Esophagus mucosa (tissue), 1 donor: ENCODE results near the gene MTOR. TPM values are rescaled to one million over a fixed set of nuclear protein-coding genes. Genes with fewer than 3 reads are reported as not detected.
"Not testable (repeated sequence)": the region's sequence is repeated elsewhere in the genome, so short reads cannot be mapped to it uniquely, and the experiment has no call there.

Experiments
- ATAC-seq: fragments of 200-7000 bp; cut with Tn5 transposase; one replicate; pipeline ENCODE4 v1.9.1; 2020
- total RNA-seq: library from RNA; stranded (reverse); gene quantifications from one replicate; pipeline ENCODE4 v1.2.4, GENCODE V29; 2023
- donor health status: DM: yes; HTN: yes; CAD: no.

MTOR gene
- total RNA-seq, result 24.0 TPM

DNA sequence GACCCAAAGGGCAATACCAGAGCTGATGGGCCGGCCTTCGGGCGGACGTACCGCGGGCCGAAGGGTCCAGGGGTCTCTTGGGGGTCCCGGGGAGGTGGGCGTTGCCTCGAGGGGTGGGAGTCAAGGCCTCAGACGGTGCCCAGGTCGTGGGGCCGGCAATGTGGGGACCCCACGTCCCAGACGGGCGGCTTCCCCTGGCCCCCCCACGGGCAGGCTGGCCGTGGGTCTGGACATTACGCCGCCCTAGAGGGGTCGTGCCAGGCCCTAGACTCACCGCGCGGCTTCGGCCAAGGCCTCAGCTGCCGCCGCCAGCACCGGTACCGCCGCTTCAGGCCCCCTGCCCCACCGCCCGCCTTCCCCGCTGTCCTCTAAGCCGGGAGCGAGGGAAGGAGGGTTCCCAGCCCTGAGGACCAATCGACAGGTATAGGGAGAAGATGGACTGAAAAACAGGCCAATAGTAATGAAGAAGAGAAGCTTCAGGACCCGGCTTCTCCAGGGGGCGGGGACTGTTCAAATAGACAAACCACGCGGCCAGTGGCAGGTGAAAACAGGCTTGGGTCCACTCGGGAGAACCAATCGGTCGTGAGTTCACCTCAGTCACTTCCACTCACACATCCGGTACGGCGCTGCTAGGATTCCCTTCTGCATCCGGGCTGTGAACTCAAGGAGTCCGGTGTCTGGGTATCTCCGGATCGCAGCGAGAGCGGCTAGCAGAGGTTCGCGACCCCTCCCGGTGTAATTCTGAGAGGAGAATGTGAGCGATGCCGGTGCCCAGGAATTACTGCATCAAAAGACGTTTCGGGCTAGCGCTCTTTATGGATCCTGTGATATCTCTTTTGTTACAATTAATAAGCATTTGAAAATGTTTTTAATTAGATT is at the start of gene MTOR:
Gene MTOR, minus strand, starts transcription at position 381 of the 879 bp plus-strand sequence. CDS start 3,142 bp downstream, outside the sequence.
- peak; percentile 99 for ATAC-seq

DNA sequence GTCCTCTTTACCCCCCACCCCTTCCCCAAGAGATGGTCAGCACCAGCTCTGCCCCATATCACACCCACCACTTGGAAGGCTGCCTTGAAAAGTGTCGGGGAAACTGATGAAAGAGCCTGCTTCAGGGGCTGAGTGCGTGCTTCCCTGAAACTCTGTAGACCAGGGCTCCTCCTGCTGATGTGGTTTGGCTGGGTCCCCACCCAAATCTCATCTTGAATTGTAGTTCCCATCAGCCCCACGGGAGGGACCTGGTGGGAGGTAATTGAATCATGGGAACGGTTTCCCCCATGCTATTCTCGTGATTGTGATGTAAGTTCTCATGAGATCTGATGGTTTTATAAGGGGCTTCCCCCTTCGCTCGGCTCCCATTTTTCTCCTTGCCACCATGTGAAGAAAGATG is 47.0 kb upstream of the MTOR start:
- no peak for ATAC-seq

GRCh38 chr1:11308699-11309224 is 46.4 kb upstream of the MTOR start:
- no peak for ATAC-seq

DNA sequence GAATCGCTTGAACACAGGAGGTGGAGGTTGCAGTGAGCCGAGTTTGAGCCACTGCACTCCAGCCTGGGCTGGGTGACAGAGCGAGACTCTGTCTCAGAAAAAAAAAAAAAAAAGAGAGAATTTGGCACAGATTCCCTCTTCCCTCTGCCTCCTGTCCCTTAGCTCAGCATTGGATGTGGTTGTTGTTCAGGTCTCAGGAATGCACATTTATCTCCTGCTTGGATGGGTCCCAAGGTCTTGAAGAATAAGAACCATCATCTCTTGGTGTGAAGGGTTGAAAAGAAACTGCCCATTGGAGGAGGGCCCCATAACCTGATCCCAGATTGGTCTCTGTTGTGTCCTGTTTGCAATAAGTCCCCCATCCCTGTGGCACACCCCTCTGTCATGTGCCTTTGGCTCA is 45.5 kb upstream of the MTOR start:
- no peak for ATAC-seq

DNA sequence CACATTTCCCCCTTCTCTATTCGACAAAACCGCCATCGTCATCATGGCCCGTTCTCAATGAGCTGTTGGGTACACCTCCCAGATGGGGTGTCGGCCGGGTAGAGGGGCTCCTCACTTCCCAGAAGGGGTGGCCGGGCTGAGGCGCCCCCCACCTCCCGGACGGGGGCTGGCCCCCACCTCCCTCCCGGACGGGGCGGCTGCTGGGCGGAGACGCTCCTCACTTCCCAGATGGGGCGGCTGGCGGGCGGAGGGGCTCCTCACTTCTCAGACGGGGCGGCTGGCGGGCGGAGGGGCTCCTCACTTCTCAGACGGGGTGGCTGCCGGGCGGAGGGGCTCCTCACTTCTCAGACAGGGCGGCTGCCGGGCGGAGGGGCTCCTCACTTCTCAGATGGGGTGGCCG is 43.2 kb upstream of the MTOR start:
- ATAC-seq, result not testable (repeated sequence)

GRCh38 chr1:11302366-11302765 is 40.0 kb upstream of the MTOR start:
- no peak for ATAC-seq

- no peak for ATAC-seq
Measured at GRCh38 chr1:11301601-11302000, 39.2 kb upstream of the MTOR start.

GRCh38 chr1:11299225-11299574 is 36.8 kb upstream of the MTOR start:
- no peak for ATAC-seq

GRCh38 chr1:11298390-11299224 is 36.3 kb upstream of the MTOR start:
- ATAC-seq, result no peak

- not testable (repeated sequence) for ATAC-seq
Measured at GRCh38 chr1:11297774-11298173, 35.4 kb upstream of the MTOR start.

- no peak for ATAC-seq
Measured at GRCh38 chr1:11295905-11296304, 33.6 kb upstream of the MTOR start.

- no peak for ATAC-seq
Measured at GRCh38 chr1:11294951-11295350, 32.6 kb upstream of the MTOR start.

DNA sequence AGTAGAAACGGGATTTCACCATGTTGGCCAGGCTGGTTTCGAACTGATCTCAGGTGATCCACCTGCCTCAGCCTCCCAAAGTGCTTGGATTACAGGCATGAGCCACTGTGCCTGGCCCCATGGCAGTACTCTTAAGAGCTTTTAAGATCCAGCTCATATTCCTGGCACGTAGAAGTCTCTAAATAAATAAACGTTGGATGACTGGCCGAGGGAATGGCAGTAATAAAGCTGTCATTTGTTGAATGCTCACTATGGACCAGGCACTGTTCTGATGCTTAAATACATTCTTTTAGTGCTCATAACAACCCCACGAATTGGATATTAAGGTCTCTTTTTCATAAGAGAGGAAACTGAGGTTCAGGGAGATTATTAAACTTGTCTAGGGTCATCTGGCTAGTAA is 31.5 kb upstream of the MTOR start:
- ATAC-seq, result no peak

DNA sequence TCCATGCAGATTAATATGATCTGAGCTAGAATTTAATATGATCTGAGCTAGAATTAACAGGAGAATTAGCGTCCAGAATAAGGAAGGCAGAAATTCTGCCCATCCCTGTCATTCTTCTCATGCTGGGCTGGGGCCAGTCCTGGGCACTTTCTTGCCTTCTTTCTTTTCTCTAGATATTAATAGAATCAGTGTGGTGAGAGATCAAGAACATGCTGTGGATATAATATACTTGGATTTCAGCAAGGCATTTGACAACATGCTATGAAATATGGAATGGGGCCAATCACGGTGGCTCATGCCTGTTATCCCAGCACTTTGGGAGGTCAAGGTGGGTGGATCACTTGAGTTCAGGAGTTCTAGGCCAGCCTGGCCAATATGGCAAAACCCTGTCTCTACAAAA is 28.7 kb upstream of the MTOR start:
- no peak for ATAC-seq

DNA sequence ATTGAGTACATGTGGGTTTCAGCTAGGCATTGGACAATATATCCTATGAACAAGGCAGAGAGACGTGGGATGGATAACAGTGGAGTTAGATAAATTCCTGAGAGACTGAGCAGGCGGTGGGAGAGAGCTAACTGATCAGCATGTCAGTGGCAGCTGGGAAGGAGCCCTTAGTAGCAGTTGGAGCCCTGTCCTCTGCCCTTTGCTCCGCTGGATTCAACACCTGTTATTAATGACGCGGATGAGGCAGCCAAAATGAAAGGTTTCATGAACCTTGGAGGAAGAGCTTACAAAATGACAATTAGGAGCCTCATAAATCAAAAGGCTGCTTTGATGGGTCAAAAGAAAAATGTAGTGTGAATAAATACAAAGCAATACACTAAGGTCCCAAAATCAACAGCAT is 26.7 kb upstream of the MTOR start:
- ATAC-seq, result no peak

DNA sequence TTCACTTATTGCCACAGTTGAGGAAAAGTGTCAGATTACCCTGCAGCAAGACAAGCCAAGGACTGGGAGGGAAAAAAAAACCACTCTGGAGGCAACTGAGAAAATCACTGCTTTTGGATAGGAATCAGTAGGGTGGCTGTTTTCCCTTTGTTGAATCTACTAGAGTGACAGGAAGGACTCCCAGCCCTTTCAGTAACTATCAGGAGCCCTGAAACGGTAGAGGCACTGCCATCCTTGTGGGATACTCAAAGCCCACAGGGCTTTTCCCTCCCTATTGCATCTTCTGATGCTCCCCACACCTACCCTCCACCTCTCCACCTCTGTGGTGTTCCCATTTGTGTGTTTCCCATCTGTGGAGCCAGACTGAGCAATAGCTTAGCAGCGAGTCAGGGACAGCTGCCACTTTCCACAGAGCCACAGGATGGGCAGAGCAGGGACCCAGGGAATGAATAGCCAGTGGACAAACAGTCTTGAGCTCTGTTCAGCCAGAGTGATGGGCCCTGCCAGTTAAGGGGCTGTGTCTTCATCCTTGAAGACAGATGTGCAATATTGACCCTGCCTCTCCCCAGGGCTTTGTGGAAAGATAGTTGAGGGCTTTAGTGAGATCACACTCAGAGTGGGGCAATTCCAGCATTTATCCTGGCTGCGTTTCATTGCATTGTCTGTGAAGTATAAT is 24.5 kb upstream of the MTOR start:
- no peak for ATAC-seq

DNA sequence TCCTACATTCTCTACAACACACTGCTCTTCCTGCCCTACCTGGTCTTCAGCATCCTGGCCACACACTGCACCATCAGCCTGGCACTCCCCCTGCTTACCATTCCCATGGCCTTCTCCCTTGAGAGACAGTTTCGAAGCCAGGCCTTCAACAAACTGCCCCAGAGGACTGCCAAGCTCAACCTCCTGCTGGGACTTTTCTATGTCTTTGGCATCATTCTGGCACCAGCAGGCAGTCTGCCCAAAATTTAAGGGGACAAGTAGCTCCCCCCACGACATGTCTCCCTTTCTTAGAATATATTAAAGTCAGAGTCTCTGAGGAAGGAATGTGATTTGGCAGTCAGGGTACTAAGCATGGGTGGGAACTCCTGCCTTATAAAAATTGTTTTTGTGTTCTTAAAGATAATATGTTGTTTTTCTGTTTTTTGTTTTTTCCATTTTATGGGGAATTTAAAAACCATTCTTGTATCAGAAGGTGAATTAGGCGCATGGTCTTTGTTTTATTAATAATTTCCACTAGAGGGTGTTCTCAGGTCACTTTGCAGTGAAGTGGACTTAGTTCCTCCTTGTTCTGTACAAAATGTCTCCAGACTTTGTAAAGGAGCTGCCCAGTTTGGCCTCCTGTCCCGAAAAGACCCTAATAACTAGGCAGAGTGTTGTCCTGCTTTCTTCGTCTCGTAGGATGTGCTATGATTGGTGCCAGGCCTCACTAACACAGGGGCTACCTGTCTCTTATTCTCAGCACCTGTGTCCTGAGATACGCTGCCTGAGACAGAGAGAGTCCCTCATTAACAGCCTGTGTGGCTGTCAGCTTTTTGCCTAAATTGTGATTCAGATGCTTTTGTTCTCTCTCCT is 23.8 kb upstream of the MTOR start:
- ATAC-seq, result no peak

DNA sequence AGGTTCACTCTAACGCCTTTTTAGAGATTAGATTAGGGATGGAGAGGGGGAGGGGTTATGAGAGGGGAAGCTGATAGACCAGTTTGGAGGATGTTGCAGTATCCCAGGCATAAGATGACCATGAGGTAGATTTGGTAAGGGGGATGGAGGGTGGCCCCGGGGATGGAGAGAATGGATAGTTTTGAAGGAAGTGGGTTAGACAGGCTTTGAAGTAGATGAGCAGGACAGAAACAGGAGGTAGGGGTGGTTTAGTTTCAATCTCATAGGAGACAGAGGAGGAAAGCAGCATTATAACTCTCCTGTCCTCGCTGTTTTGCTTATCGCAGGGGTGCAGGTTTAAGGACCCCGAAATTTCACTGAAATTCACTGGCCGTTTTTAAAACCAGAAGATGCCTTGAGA is 22.4 kb upstream of the MTOR start:
- no peak for ATAC-seq

GRCh38 chr1:11283151-11283550 is 20.8 kb upstream of the MTOR start:
- no peak for ATAC-seq

GRCh38 chr1:11281518-11282331 is 19.4 kb upstream of the MTOR start:
- ATAC-seq, result no peak
